ENCODE results near the gene SYNDIG1.

DNA sequence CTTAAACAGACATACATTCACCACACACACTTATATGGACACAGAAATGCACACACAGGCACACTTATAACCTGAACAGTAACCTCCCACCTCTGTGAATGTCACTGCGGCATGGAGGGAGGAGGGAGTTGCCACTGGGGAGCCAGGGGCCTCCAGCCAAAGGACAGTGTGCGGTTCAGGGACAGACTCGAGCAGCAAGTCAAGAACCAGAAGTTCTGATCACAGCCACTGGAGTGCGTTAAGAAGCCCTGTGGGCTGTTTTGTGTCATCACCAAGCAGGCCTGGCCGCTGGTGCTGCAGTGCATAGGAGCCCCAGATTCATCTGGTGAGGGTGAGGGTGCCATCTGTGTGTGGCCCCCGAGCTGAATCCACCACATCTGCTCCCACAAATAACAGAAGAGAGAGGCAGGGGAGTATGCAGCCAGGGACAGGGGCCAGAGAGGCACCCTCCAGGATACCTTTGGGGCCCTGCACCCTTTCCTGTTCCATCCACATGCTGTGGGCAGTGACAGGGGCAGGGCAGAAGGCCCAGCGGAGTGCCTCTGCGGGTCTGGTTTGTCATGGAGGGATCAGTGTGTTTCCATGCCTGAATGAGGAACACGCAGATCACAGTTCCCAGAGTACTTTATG is 20.3 kb downstream of the SYNDIG1 start:
- TF ChIP-seq EZH2 (IDR thresholded peaks at IDR 0.05; ENCODE audit: low read length, unreplicated experiment) (no peak), CTCF (conservative IDR thresholded peaks at IDR 0.05; ENCODE audit: low read depth, low read length) (no peak)

All from PC-3 (cell line).